ENCODE results near the gene CYP2S1. TPM values are rescaled to one million over a fixed set of nuclear protein-coding genes. Genes with fewer than 3 reads are reported as not detected.
A peak's percentile ranks its signal among the peaks of the same experiment; 100 is the strongest.
"Not testable (repeated sequence)": the region's sequence is repeated elsewhere in the genome, so short reads cannot be mapped to it uniquely, and the experiment has no call there.

Gene CYP2S1
- polyA plus RNA-seq, 6 donors from 2014 or later: not detected

DNA sequence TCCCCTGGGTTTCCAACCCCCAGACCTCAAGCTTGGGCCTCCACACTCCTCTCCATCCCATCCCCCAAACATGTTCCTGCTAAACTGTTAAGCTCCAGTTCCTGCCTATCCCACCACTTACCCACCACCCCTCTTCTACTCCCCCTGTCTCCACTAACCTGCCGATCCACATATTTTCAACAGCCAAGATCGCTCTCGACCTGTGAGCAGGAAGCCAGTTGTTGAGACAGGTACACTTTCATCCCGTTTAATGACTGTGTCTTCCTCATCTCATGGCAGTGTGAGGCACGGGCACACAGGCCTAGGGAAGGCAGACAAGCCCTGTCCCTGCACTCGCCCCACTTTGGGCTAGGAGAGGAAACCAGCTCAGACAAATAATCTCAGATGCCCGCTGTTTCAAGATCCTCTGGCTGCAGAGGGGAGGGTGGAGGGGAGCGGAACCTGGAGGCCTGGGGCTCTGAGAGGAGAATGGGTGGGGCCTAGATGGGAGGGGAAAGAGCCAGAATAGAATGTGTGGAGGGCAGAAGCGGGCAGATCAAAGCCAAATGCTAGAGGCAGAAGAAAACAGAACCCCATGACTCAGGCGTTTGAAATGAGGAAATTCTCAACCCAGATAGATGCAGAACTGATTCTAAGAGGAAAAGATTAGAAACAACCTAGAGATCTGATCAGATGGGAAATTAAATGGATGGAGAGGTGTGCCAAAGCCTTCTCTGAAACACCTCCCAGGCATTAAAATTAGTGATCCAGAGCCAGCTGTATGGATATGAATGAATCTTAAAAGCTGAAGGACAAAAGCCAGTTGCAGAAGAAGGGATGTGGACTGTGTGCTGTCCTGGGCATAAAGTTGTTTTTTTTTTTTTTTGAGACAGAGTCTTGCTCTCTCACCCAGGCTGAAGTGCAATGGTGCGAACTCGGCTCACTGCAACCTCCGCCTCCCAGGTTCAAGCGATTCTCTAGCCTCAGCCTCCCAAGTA is 16.9 kb upstream of the CYP2S1 start:
- H3K4me3 Mint-ChIP-seq: peak overlapping the region in 1 of 8 donors; percentile 62
- ATAC-seq (ENCODE audit: low read depth in 2 of 2) (no peak), DNase-seq (no peak)
- H3K4me1 Mint-ChIP-seq: peaks cover 7 to 13% (median 8%) of the 10 kb centered on the region in 3 donors
- H3K9me3 Mint-ChIP-seq: no peaks in the 10 kb centered on the region
- peak overlapping the region in 2 of 6 donors; percentile 22 to 58 for H3K27ac Mint-ChIP-seq
- no peaks in the 10 kb centered on the region for H3K36me3 Mint-ChIP-seq
- peaks cover 6 to 28% (median 23%) of the 10 kb centered on the region in 3 donors for H3K27me3 Mint-ChIP-seq

DNA sequence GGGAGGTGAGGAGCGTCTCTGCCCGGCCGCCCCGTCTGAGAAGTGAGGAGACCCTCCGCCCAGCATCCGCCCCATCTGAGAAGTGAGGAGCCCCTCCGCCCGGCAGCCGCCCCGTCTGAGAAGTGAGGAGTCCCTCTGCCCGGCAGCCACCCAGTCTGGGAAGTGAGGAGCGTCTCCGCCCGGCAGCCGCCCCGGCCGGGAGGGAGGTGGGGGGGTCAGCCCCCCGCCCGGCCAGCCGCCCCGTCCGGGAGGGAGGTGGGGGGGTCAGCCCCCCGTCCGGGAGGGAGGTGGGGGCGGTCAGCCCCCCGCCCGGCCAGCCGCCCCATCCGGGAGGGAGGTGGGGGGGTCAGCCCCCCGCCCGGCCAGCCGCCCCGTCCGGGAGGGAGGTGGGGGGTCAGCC is 12.8 kb upstream of the CYP2S1 start:
- not testable (repeated sequence) for H3K9me3 Mint-ChIP-seq; ATAC-seq (ENCODE audit: low read depth in 2 of 2)
- H3K4me1 Mint-ChIP-seq: peaks cover 7 to 12% (median 8%) of the 10 kb centered on the region in 3 donors

DNA sequence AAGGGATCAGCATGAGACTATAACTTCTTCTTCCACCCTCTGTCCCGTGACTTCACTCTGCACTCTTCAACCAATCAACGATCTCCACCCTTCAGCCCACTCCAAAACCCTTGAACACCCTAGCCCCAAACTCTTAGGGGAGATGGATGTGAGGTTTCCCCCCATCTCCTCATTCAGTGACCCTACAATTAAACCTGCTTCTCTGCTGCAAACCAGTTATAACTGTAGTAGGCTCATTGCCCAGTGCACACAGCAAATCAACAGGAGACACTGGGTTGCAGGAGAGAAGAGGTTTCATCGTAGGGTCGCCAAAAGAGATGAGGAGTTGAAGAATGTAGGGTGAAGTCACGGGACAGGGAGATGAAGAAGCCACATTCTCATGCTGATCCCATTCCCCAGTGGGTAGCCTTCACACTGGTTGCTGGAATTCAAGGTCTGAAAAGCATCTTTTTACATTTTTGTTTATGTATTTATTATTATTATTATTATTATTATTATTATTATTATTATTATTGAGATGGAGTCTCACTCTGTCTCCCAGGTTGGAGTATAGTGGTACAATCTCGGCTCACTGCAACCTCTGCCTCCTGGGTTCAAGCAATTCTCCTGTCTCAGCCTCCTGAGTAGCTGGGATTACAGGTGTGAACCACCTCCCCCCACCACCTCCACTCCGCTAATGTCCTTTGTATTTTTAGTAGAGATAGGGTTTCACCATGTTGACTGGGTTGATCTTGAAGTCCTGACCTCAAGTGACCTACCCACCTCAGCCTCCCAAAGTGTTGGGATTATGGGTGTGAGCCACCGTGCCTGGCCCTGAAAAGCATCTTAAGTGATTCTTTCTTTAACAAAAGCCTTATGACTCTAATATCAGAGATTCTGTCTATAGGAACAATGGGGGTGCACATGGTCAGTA is 5.8 kb upstream of the CYP2S1 start:
- H3K4me3 Mint-ChIP-seq: no peak overlapping the region
- no peaks in the 10 kb centered on the region for H3K36me3 Mint-ChIP-seq
- H3K27me3 Mint-ChIP-seq: peaks cover 32 to 54% (median 45%) of the 10 kb centered on the region in 3 donors
- ATAC-seq (ENCODE audit: low read depth in 2 of 2) (no peak), DNase-seq (no peak)
- peak overlapping the region in 1 of 6 donors; percentile 6 for H3K27ac Mint-ChIP-seq
- no peaks in the 10 kb centered on the region for H3K4me1 Mint-ChIP-seq
- no peaks in the 10 kb centered on the region for H3K9me3 Mint-ChIP-seq

More for the DNA sequence above, 12.8 kb upstream of the CYP2S1 start:
- DNase-seq, H3K4me3 Mint-ChIP-seq, H3K27ac Mint-ChIP-seq, H3K36me3 Mint-ChIP-seq: not testable (repeated sequence)
- peaks cover 6 to 18% (median 10%) of the 10 kb centered on the region in 3 donors for H3K27me3 Mint-ChIP-seq

GRCh38 chr19:41187884-41188279 is 5.1 kb upstream of the CYP2S1 start:
- DNase-seq (no peak), ATAC-seq (ENCODE audit: low read depth in 2 of 2) (no peak)
- Mint-ChIP-seq H3K4me3 (no peak overlapping the region), H3K4me1 (peaks cover 0 to 4% (median 3%) of the 10 kb centered on the region in 3 donors), H3K36me3 (no peaks in the 10 kb centered on the region), H3K27ac (no peak overlapping the region), H3K9me3 (no peaks in the 10 kb centered on the region), H3K27me3 (peaks cover 37 to 59% (median 52%) of the 10 kb centered on the region in 3 donors)

- DNase-seq: no peak
- H3K9me3 Mint-ChIP-seq: no peaks in the 10 kb centered on the region
- no peaks in the 10 kb centered on the region for H3K36me3 Mint-ChIP-seq
- ATAC-seq (ENCODE audit: low read depth in 2 of 2): no peak
- no peak overlapping the region for H3K27ac Mint-ChIP-seq
- H3K4me3 Mint-ChIP-seq: no peak overlapping the region
- peaks cover 45 to 62% (median 59%) of the 10 kb centered on the region in 3 donors for H3K27me3 Mint-ChIP-seq
- peaks cover 4 to 10% (median 8%) of the 10 kb centered on the region in 3 donors for H3K4me1 Mint-ChIP-seq
These were observed 3.5 kb upstream of the CYP2S1 start for GRCh38 chr19:41189425-41190065.

- Mint-ChIP-seq H3K36me3 (no peaks in the 10 kb centered on the region), H3K27me3 (peaks cover 50 to 90% (median 76%) of the 10 kb centered on the region in 3 donors), H3K4me1 (peaks cover 4 to 10% (median 8%) of the 10 kb centered on the region in 3 donors), H3K27ac (peak overlapping the region in 1 of 6 donors; percentile 74), H3K4me3 (no peak overlapping the region), H3K9me3 (no peaks in the 10 kb centered on the region)
- ATAC-seq (ENCODE audit: low read depth in 2 of 2) (no peak), DNase-seq (no peak)
These were observed 574 bp downstream of the CYP2S1 start for GRCh38 chr19:41193430-41194156.

- Mint-ChIP-seq H3K27ac (no peak overlapping the region), H3K4me1 (peaks cover 7 to 10% (median 8%) of the 10 kb centered on the region in 3 donors), H3K4me3 (no peak overlapping the region), H3K27me3 (peaks cover 53 to 94% (median 80%) of the 10 kb centered on the region in 3 donors), H3K9me3 (no peaks in the 10 kb centered on the region), H3K36me3 (no peaks in the 10 kb centered on the region)
- ATAC-seq (ENCODE audit: low read depth in 2 of 2): no peak
- no peak for DNase-seq
These were observed 1.1 kb downstream of the CYP2S1 start for GRCh38 chr19:41194157-41194552.

DNA sequence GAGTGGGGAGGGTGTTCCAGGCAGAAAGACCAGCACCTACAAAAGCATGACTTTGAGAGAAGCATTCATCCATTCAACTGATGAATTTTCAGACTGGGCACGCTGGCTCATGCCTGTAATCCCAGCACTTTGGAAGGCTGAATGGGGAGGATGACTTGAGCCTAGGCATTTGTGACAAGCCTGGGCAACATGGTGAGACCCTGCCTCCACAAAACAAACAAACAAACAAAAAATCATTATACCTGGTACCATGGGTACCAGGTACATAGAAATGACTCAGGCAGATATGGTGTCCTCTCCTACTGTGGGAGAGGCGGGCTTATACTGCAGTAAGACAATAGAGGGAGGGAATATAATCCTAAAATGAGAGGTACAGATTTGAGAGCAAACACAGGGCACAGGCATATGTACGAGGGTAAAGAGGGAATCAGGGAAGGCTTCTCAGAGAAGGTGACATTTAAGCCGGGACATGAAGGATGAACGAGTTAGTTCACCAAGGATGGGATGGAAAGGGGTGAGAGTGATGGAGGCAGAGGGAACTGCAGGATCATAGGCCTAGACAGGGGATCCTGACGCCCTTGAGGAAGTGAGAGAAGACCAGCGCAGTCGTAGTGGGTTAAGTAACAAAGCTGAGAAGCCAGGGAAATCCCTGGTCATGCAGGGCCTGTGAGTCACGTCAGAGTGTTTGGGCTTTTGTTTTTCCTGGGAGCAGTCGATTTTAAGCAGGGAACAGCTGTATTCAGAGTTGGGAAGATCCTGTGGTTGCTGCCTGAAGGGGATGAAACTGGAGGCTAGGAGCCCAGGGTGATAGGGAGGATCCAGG is 2.9 kb downstream of the CYP2S1 start:
- Mint-ChIP-seq H3K27me3 (peaks cover 43 to 77% (median 64%) of the 10 kb centered on the region in 3 donors), H3K27ac (no peak overlapping the region), H3K4me1 (peaks cover 7 to 10% (median 8%) of the 10 kb centered on the region in 3 donors), H3K4me3 (no peak overlapping the region), H3K9me3 (no peaks in the 10 kb centered on the region), H3K36me3 (no peaks in the 10 kb centered on the region)
- ATAC-seq (ENCODE audit: low read depth in 2 of 2) (no peak), DNase-seq (no peak)

- DNase-seq (no peak), ATAC-seq (ENCODE audit: low read depth in 2 of 2) (no peak)
- H3K4me3 Mint-ChIP-seq: no peak overlapping the region
- H3K9me3 Mint-ChIP-seq: no peaks in the 10 kb centered on the region
- H3K27me3 Mint-ChIP-seq: peaks cover 28 to 53% (median 42%) of the 10 kb centered on the region in 3 donors
- H3K36me3 Mint-ChIP-seq: no peaks in the 10 kb centered on the region
- peaks cover 3 to 5% (median 4%) of the 10 kb centered on the region in 3 donors for H3K4me1 Mint-ChIP-seq
- no peak overlapping the region for H3K27ac Mint-ChIP-seq
These were observed 5.5 kb downstream of the CYP2S1 start for GRCh38 chr19:41198559-41198958.

DNA sequence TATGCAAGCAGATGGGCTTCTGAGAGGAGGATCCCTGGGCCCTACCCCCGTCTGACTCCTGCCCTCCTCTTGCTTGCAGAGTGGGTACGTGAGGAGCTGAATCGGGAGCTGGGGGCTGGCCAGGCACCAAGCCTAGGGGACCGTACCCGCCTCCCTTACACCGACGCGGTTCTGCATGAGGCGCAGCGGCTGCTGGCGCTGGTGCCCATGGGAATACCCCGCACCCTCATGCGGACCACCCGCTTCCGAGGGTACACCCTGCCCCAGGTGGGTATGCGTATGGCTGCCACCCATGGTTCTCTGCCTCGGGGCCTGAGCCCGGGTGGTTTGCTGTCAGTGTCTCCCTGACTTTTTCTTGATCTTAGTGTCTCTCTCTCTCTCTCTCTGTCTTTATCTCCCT is 10.4 kb downstream of the CYP2S1 start:
- Mint-ChIP-seq H3K27ac (peak overlapping the region in 1 of 6 donors; percentile 32), H3K27me3 (peaks cover 6 to 16% (median 8%) of the 10 kb centered on the region in 3 donors), H3K9me3 (no peaks in the 10 kb centered on the region), H3K4me3 (no peak overlapping the region), H3K36me3 (no peaks in the 10 kb centered on the region), H3K4me1 (peaks cover 0 to 5% (median 3%) of the 10 kb centered on the region in 3 donors)
- no peak for DNase-seq
- ATAC-seq (ENCODE audit: low read depth in 2 of 2): no peak

- DNase-seq (peak; percentile 71), ATAC-seq (ENCODE audit: low read depth in 2 of 2) (peak; percentile 99)
- peak overlapping the region in 4 of 6 donors; percentile 43 to 95 (median 74) for H3K27ac Mint-ChIP-seq
- H3K27me3 Mint-ChIP-seq, H3K36me3 Mint-ChIP-seq, H3K4me1 Mint-ChIP-seq, H3K9me3 Mint-ChIP-seq, H3K4me3 Mint-ChIP-seq: not testable (repeated sequence)
These were observed 11.3 kb downstream of the CYP2S1 start for GRCh38 chr19:41204338-41204737.

DNA sequence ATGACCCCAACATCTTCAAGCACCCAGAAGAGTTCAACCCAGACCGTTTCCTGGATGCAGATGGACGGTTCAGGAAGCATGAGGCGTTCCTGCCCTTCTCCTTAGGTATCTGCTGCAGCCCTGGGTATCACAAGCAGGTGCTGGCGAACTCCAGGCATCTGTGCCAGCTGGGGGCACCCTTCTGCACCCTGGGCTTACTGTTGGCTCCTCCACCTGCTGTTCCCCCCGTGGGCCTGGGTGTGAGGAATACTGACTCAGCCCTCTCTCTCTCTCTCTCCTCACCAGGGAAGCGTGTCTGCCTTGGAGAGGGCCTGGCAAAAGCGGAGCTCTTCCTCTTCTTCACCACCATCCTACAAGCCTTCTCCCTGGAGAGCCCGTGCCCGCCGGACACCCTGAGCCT is 13.0 kb downstream of the CYP2S1 start:
- Mint-ChIP-seq H3K27me3 (peaks cover 0 to 7% (median 0%) of the 10 kb centered on the region in 3 donors), H3K9me3 (no peaks in the 10 kb centered on the region), H3K27ac (peak overlapping the region in 1 of 6 donors; percentile 75), H3K36me3 (no peaks in the 10 kb centered on the region), H3K4me1 (peaks cover 0 to 5% (median 0%) of the 10 kb centered on the region in 3 donors), H3K4me3 (no peak overlapping the region)
- no peak for DNase-seq
- no peak for ATAC-seq (ENCODE audit: low read depth in 2 of 2)
